CD4-positive, alpha-beta T cell (primary cell): Measurements from ENCODE around the gene TMEM42. TPM values are rescaled to one million over a fixed set of nuclear protein-coding genes. Genes with fewer than 3 reads are reported as not detected.

Experiments used
- ATAC-seq: fragments of 200-7000 bp; cut with Tn5 transposase; one replicate; pipeline ENCODE4 v1.10.0; 2022; ENCODE audit warnings: mild to moderate bottlenecking; ENCODE audit not compliant: poor library complexity
- CTCF ChIA-PET: fragments of 350-600 bp; sonication (Branson Sonifier 250); formaldehyde crosslinking; loops from one replicate; lab custom pipeline; 2021; ENCODE audit warnings: antibody characterized with exemption, inconsistent platforms; lab: Charles Lee
- POLR2A ChIA-PET: fragments of 350-600 bp; sonication (Branson Sonifier 250); formaldehyde crosslinking; loops from one replicate; lab custom pipeline; 2021; ENCODE audit warnings: antibody characterized with exemption, inconsistent platforms; lab: Charles Lee
- DNase-seq, 14 experiments: peaks; one replicate each; pipeline ENCODE4 v3.0.0-alpha.2; 2013 to 2020; ENCODE audit warnings: mixed read lengths in 2 of 14
- H3K27ac ChIP-seq, 2 donors: one replicate each; pipeline versions ENCODE4 v1.5.1 to v1.7.0; 2013; ENCODE audit warnings: low read length in 2 of 2, low read depth in 1 of 2, mild to moderate bottlenecking in 1 of 2
- H3K27me3 ChIP-seq, 2 experiments: 1 replicate in 1 of 2; 2 replicates in 1 of 2; pipeline versions ENCODE4 v1.6.1 to v1.7.0; 2013; ENCODE audit warnings: low read length in 2 of 2, control low read depth in 1 of 2, mild to moderate bottlenecking in 1 of 2, moderate library complexity in 1 of 2; ENCODE audit not compliant: insufficient read depth in 2 of 2, control insufficient read depth in 1 of 2
- H3K36me3 ChIP-seq: one replicate; pipeline ENCODE4 v1.6.1; 2013; ENCODE audit warnings: low read length, control low read depth; ENCODE audit not compliant: insufficient read depth
- H3K4me1 ChIP-seq: one replicate; pipeline ENCODE4 v1.6.1; 2013; ENCODE audit warnings: low read length, control low read depth; ENCODE audit not compliant: insufficient read depth
- H3K4me3 ChIP-seq: one replicate; pipeline ENCODE4 v1.5.1; 2013; ENCODE audit warnings: mild to moderate bottlenecking, low read length, moderate library complexity
- H3K9me3 ChIP-seq, 2 experiments: 1 replicate in 1 of 2; 2 replicates in 1 of 2; pipeline versions ENCODE4 v1.6.1 to v1.7.0; 2013; ENCODE audit warnings: low read length in 2 of 2, mild to moderate bottlenecking in 2 of 2, control low read depth in 1 of 2, moderate library complexity in 1 of 2; ENCODE audit not compliant: control insufficient read depth in 1 of 2, insufficient read depth in 1 of 2
- H3K27ac Mint-ChIP-seq: one replicate; pipeline ENCODE4 v1.8.0; 2020; ENCODE audit warnings: mixed read lengths
- H3K27me3 Mint-ChIP-seq: one replicate; pipeline ENCODE4 v1.8.0; 2021; ENCODE audit warnings: mixed read lengths
- H3K36me3 Mint-ChIP-seq: one replicate; pipeline ENCODE4 v1.8.0; 2021; ENCODE audit warnings: low read depth, mixed read lengths
- H3K4me1 Mint-ChIP-seq: one replicate; pipeline ENCODE4 v1.8.0; 2021; ENCODE audit warnings: low read depth, mixed read lengths
- H3K4me3 Mint-ChIP-seq: one replicate; pipeline ENCODE4 v1.8.0; 2020; ENCODE audit warnings: mild to moderate bottlenecking, mixed read lengths
- H3K9me3 Mint-ChIP-seq: one replicate; pipeline ENCODE4 v1.8.0; 2020; ENCODE audit warnings: mixed read lengths
- intact Hi-C, 2 experiments: fragments of 100-400 bp; cut with DNase I in 1 of 2; cut with micrococcal nuclease in 1 of 2; formaldehyde crosslinking; loops; one replicate each; pipeline versions ENCODE4 v1.15.1 to v1.9.0; 2023 to 2025; cut with DNase I, micrococcal nuclease
- total RNA-seq, 174 experiments: library from RNA in 2 of 174; stranded (reverse) in 2 of 174; gene quantifications; one replicate each; pipeline ENCODE4 v1.2.3 and lab custom pipeline; 2021 to 2026
- TF ChIP-seq, protein P1 (sequence below): fragments of 200-600 bp; IDR thresholded peaks from one replicate; pipeline ENCODE4 v1.8.0; 2022; ENCODE audit warnings: antibody characterized with exemption, mild to moderate bottlenecking

Gene TMEM42
- total RNA-seq, 2 experiments from 2014 or later = 6.8 to 8.0 TPM

DNA sequence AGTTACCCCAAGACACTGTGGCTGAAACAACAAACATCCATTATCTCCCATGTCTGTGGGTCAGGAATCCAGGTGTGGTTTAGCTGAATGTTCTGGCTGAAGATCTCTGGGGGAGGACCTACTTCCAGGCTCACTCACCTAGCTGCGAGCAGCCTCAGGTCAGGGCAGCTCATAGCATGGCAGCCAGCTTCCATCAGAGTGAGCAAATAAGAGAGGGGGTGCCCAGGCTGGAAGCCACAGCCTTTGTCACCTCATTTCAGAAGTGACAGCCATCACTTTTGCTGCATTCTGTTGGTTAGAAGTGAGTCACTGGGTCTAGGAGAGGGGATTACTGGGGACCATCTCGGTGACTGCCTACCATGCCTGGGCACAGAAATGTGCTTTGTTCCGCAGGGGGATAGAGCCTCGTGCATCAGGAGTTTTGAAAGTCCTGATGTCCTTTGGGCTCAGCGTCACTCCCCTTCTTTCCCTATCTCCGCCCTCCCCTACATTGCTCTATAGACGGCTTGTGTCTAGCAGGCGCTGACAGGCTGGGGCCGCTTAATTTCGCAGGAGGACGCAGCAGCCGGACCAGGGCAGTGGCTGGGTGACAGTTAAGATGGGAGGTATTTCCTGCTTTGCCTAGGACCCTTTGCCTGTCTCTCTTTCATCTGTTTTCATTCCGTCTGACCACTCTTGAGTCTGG lies 38.1 kb downstream of the TMEM42 start:
- Mint-ChIP-seq H3K36me3 (no peaks in the 10 kb centered on the region), H3K4me1 (no peaks in the 10 kb centered on the region), H3K27me3 (peaks cover 18% of the 10 kb centered on the region), H3K4me3 (no peak overlapping the region), H3K9me3 (no peaks in the 10 kb centered on the region), H3K27ac (no peak overlapping the region)
- no peaks in the 10 kb centered on the region for H3K36me3 ChIP-seq
- POLR2A ChIA-PET = no interaction called here
- no peaks in the 10 kb centered on the region for H3K9me3 ChIP-seq
- no peak overlapping the region for H3K27ac ChIP-seq
- no peak overlapping the region for H3K4me3 ChIP-seq
- intact Hi-C loops = no loop called here
- DNase-seq (no peak), ATAC-seq (no peak)
- TF ChIP-seq, protein P1, sequence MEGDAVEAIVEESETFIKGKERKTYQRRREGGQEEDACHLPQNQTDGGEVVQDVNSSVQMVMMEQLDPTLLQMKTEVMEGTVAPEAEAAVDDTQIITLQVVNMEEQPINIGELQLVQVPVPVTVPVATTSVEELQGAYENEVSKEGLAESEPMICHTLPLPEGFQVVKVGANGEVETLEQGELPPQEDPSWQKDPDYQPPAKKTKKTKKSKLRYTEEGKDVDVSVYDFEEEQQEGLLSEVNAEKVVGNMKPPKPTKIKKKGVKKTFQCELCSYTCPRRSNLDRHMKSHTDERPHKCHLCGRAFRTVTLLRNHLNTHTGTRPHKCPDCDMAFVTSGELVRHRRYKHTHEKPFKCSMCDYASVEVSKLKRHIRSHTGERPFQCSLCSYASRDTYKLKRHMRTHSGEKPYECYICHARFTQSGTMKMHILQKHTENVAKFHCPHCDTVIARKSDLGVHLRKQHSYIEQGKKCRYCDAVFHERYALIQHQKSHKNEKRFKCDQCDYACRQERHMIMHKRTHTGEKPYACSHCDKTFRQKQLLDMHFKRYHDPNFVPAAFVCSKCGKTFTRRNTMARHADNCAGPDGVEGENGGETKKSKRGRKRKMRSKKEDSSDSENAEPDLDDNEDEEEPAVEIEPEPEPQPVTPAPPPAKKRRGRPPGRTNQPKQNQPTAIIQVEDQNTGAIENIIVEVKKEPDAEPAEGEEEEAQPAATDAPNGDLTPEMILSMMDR = no peak
- no peaks in the 10 kb centered on the region for H3K4me1 ChIP-seq
- peaks cover 0 to 7% of the 10 kb centered on the region in 2 experiments for H3K27me3 ChIP-seq
- CTCF ChIA-PET = no interaction called here

DNA sequence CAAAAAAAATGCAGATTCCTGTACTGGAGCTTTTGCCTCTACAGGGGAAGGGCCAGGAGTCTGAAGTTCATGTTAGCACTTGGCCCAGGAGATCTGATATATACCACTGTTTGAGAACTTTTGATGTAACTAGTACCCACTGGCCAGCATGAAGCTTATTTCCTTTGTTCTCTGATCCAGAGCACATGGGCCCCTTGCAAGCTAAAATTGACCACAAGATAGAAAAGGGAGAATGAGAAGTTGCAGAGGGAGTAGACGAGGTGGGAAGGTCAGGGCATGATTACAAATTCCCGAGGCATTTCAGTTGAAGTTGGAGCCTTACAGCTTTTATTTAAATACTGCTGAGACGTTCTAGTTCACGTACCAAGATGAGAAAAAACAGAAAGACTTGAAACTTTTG lies 40.9 kb downstream of the TMEM42 start:
- ChIA-PET POLR2A (no interaction called here), CTCF (no interaction called here)
- Mint-ChIP-seq H3K27ac (no peak overlapping the region), H3K9me3 (no peaks in the 10 kb centered on the region), H3K4me1 (no peaks in the 10 kb centered on the region), H3K27me3 (peaks cover 22% of the 10 kb centered on the region), H3K4me3 (no peak overlapping the region), H3K36me3 (no peaks in the 10 kb centered on the region)
- intact Hi-C loops = no loop called here
- H3K4me3 ChIP-seq = no peak overlapping the region
- no peak for DNase-seq
- no peaks in the 10 kb centered on the region for H3K4me1 ChIP-seq
- TF ChIP-seq, protein P1 = no peak
- H3K27me3 ChIP-seq = peaks cover 0 to 7% of the 10 kb centered on the region in 2 experiments
- no peak overlapping the region for H3K27ac ChIP-seq
- no peak for ATAC-seq
- H3K36me3 ChIP-seq = no peaks in the 10 kb centered on the region
- no peaks in the 10 kb centered on the region for H3K9me3 ChIP-seq

DNA sequence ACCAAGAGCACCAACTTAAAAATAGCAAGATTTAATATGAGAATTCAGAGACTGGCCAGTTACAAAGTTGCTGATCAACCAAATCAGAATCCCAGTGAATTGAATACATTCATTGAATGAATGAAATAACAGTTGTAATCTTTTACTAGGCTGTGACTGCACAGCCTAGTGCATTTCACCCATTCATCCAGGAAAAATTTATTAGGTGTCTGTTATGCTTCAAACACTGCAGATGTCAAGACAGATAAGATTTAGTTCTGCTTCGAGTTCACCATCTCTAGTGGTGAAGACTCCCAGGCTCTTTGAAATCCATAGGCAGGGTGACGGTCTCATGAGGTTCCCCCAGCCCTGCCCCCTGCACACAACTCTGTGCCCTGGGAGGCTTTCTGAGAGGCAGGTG lies 41.6 kb downstream of the TMEM42 start:
- no peaks in the 10 kb centered on the region for H3K9me3 ChIP-seq
- no peaks in the 10 kb centered on the region for H3K36me3 ChIP-seq
- H3K27ac ChIP-seq = no peak overlapping the region
- no peak overlapping the region for H3K4me3 Mint-ChIP-seq
- no peak overlapping the region for H3K27ac Mint-ChIP-seq
- H3K4me3 ChIP-seq = no peak overlapping the region
- H3K4me1 Mint-ChIP-seq = no peaks in the 10 kb centered on the region
- H3K9me3 Mint-ChIP-seq = no peaks in the 10 kb centered on the region
- ATAC-seq = no peak
- intact Hi-C loops = no loop called here
- ChIA-PET CTCF (no interaction called here), POLR2A (no interaction called here)
- no peaks in the 10 kb centered on the region for H3K36me3 Mint-ChIP-seq
- H3K27me3 Mint-ChIP-seq = peaks cover 27% of the 10 kb centered on the region
- TF ChIP-seq, protein P1 = no peak
- DNase-seq = no peak
- no peaks in the 10 kb centered on the region for H3K4me1 ChIP-seq
- H3K27me3 ChIP-seq = peaks cover 0 to 7% of the 10 kb centered on the region in 2 experiments
